Mesendoderm (in vitro differentiated cells): ENCODE results near the gene PVR.

ENCODE experiments used
- DNase-seq: peaks from one replicate; pipeline ENCODE4 v3.0.0; 2013
- H2AK5ac ChIP-seq: 2 replicates; pipeline ENCODE4 v1.6.1; 2013; ENCODE audit warnings: low read length, inconsistent platforms
- H2BK120ac ChIP-seq: 2 replicates; pipeline ENCODE4 v1.6.1; 2013; ENCODE audit warnings: low read depth, mild to moderate bottlenecking, low read length, moderate library complexity, mixed read lengths
- H2BK15ac ChIP-seq: replicated peaks from 2 replicates; pipeline ENCODE4 v1.6.1; 2013; ENCODE audit warnings: low read depth, mild to moderate bottlenecking, moderate library complexity
- H2BK5ac ChIP-seq: 2 replicates; pipeline ENCODE4 v1.6.1; 2013; ENCODE audit warnings: low read length, inconsistent platforms
- H3K18ac ChIP-seq: 2 replicates; pipeline ENCODE4 v1.6.1; 2013; ENCODE audit warnings: mild to moderate bottlenecking, low read length, mixed read lengths
- H3K23ac ChIP-seq: one replicate; pipeline ENCODE4 v1.6.1; 2013; ENCODE audit warnings: low read length
- H3K27ac ChIP-seq: 2 replicates; pipeline ENCODE4 v1.5.1; 2013; ENCODE audit warnings: low read depth, mild to moderate bottlenecking, inconsistent platforms, low read length, moderate library complexity
- H3K27me3 ChIP-seq: 2 replicates; pipeline ENCODE4 v1.6.1; 2013; ENCODE audit warnings: low read length, control low read depth, mild to moderate bottlenecking, inconsistent platforms; ENCODE audit not compliant: insufficient read depth, poor library complexity
- H3K36me3 ChIP-seq: 2 replicates; pipeline ENCODE4 v1.6.1; 2013; ENCODE audit warnings: low read length, inconsistent platforms; ENCODE audit not compliant: control insufficient read depth, insufficient read depth
- H3K4ac ChIP-seq: one replicate; pipeline ENCODE4 v1.6.1; 2013; ENCODE audit warnings: low read depth, mild to moderate bottlenecking, low read length, moderate library complexity
- H3K4me1 ChIP-seq: 2 replicates; pipeline ENCODE4 v1.6.1; 2013; ENCODE audit warnings: low read depth, low read length, inconsistent platforms; ENCODE audit not compliant: control insufficient read depth
- H3K4me2 ChIP-seq: 2 replicates; pipeline ENCODE4 v1.6.1; 2013; ENCODE audit warnings: low read length
- H3K4me3 ChIP-seq: 2 replicates; pipeline ENCODE4 v1.5.1; 2013; ENCODE audit warnings: mild to moderate bottlenecking, low read length
- H3K56ac ChIP-seq: one replicate; pipeline ENCODE4 v1.6.1; 2013; ENCODE audit warnings: low read length
- H3K79me1 ChIP-seq: 2 replicates; pipeline ENCODE4 v1.6.1; 2013; ENCODE audit warnings: low read length, inconsistent platforms
- H3K79me2 ChIP-seq: 2 replicates; pipeline ENCODE4 v1.6.1; 2013; ENCODE audit warnings: mild to moderate bottlenecking, low read length; ENCODE audit not compliant: control insufficient read depth, insufficient read depth
- H3K9ac ChIP-seq: 2 replicates; pipeline ENCODE4 v1.6.1; 2013; ENCODE audit warnings: low read length, inconsistent platforms
- H4K5ac ChIP-seq: one replicate; pipeline ENCODE4 v1.6.1; 2013; ENCODE audit warnings: low read length
- H4K8ac ChIP-seq: one replicate; pipeline ENCODE4 v1.6.1; 2013; ENCODE audit warnings: low read depth, mild to moderate bottlenecking, control low read depth, low read length, moderate library complexity
- whole genome bisulfite sequencing: extraction: QIAGEN DNeasy Blood & Tissue Kit; methylation state at CpG from one replicate; pipeline ENCODE4 v1.1.7; 2013; ENCODE audit warnings: low lambda C conversion rate, missing lambda C conversion rate; ENCODE audit not compliant: insufficient coverage; ENCODE audit errors: extremely low coverage; 5-methylcytosine and 5-hydroxymethylcytosine counted together

PVR gene

DNA sequence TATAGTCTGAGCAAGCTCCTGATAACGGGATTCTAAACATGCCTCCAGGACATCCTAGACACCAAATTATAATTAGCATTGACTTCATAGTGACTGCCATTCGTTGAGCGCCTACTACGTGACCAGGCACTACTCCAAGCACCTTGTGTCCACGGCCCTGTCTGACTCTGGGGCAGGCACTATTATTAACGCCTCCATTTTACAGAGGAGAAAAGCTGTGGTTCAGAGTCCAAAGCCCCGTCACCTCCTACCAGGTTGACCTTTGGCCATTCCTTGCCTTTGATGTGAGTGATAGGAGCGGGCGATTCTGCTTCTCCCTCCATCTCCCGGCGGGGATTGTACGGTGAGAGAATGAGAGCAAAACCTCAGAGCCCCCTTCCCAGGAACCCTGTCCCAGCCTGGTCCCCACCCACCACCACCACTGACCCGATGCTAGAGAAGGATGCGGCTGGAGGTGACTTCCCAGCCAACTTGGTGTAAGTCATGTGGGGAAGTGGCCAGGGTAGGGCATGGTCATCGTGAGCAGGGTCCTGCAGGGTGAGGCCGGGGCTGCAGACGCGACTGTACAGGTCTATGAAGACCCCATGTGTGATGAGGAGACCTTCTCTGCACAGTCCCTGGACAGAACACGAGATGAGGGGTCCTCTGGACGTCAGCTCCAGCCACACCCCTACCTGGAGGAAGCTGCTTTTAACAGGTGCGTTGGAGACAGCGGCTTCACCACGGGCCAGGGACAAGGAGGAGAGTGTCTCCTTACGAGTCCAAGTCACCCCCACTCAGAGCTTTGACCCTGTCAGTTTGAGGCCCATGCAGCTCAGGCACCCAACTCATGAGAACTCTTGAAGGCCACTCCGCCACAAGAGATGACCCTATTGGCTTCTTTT lies 30.2 kb upstream of the PVR start, which contains the start of gene IGSF23:
TSS of gene IGSF23 (plus strand) at position 269 of the 884 bp plus-strand sequence. CDS start at position 352, 83 bp downstream.
- Histone ChIP-seq H2BK120ac (no peak within 1 kb of the TSS), H3K27ac (no peak within 1 kb of the TSS), H3K79me1 (no peaks in the 10 kb centered on the region), H3K18ac (no peak within 1 kb of the TSS), H3K79me2 (no peaks in the 10 kb centered on the region), H3K27me3 (no peaks in the 10 kb centered on the region), H3K4me1 (no peaks in the 10 kb centered on the region), H4K8ac (no peak within 1 kb of the TSS), H3K4me2 (no peak within 1 kb of the TSS), H3K56ac (no peak within 1 kb of the TSS), H2BK15ac (no peak within 1 kb of the TSS), H3K9ac (no peak within 1 kb of the TSS), H2AK5ac (no peak within 1 kb of the TSS), H3K4ac (no peak within 1 kb of the TSS), H2BK5ac (no peak within 1 kb of the TSS), H3K4me3 (no peak within 1 kb of the TSS), H3K36me3 (no peaks in the 10 kb centered on the region), H3K23ac (no peak within 1 kb of the TSS), H4K5ac (no peak within 1 kb of the TSS)
- no CpG with 5 or more reads among the region's 25 CpGs for WGBS
- DNase-seq, result no peak

DNA sequence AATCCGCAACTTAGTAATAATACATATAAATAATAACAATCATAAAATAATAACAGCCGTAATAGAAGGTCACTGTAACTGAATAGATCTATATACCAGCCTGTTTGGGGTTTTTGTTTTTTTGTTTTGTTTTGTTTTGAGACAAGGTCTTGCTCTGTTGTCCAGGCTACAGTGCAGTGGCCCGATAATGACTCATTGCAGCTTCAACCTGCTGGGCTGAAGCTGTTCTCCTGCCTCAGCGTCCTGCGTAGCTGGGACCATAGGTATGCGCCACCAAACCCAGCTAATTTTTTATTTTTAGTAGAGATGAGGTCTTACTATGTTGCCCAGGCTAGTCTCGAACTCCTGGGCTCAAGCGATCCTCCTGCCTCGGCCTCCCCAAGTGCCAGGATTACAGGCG lies 29.4 kb upstream of the PVR start:
- Histone ChIP-seq H2BK5ac (no peak overlapping the region), H3K4me1 (no peaks in the 10 kb centered on the region), H2AK5ac (no peak overlapping the region), H3K4me3 (no peak overlapping the region), H4K5ac (no peak overlapping the region), H3K79me1 (no peaks in the 10 kb centered on the region), H3K4ac (no peak overlapping the region), H3K18ac (no peak overlapping the region), H3K27me3 (no peaks in the 10 kb centered on the region), H4K8ac (no peak overlapping the region), H3K23ac (no peak overlapping the region), H3K79me2 (no peaks in the 10 kb centered on the region), H2BK120ac (no peak overlapping the region), H3K36me3 (no peaks in the 10 kb centered on the region), H3K9ac (no peak overlapping the region), H3K56ac (no peak overlapping the region), H2BK15ac (no peak overlapping the region), H3K27ac (no peak overlapping the region), H3K4me2 (no peak overlapping the region)
- no CpG with 5 or more reads among the region's 10 CpGs for WGBS
- DNase-seq, result no peak

DNA sequence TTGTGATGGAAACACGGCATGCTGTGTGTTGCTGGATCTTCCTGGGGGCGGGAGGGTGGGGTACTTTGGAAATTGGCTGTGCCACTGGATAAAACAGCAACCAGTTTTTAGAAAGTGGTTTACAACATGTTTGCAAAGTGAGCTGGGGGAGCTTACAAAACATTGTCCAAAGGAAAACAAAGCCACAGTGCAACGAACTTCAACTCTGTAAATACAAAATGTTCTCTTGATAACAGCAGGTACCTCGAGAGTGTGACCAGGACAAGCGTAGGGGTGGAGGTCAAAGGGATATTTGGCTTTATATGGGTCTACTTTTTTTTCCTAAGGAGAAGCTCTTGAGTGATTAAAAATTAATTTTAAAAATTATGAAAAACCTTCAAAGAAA lies 27.9 kb upstream of the PVR start:
- Histone ChIP-seq H3K18ac (no peak overlapping the region), H3K56ac (no peak overlapping the region), H3K36me3 (no peaks in the 10 kb centered on the region), H3K27me3 (no peaks in the 10 kb centered on the region), H3K4me3 (no peak overlapping the region), H2BK5ac (no peak overlapping the region), H3K79me2 (no peaks in the 10 kb centered on the region), H2BK120ac (no peak overlapping the region), H4K8ac (no peak overlapping the region), H3K4me2 (no peak overlapping the region), H3K4ac (no peak overlapping the region), H3K23ac (no peak overlapping the region), H3K79me1 (no peaks in the 10 kb centered on the region), H4K5ac (no peak overlapping the region), H2AK5ac (no peak overlapping the region), H2BK15ac (no peak overlapping the region), H3K4me1 (no peaks in the 10 kb centered on the region), H3K27ac (no peak overlapping the region), H3K9ac (no peak overlapping the region)
- DNase-seq, result no peak
- no CpG with 5 or more reads among the region's 5 CpGs for WGBS

DNA sequence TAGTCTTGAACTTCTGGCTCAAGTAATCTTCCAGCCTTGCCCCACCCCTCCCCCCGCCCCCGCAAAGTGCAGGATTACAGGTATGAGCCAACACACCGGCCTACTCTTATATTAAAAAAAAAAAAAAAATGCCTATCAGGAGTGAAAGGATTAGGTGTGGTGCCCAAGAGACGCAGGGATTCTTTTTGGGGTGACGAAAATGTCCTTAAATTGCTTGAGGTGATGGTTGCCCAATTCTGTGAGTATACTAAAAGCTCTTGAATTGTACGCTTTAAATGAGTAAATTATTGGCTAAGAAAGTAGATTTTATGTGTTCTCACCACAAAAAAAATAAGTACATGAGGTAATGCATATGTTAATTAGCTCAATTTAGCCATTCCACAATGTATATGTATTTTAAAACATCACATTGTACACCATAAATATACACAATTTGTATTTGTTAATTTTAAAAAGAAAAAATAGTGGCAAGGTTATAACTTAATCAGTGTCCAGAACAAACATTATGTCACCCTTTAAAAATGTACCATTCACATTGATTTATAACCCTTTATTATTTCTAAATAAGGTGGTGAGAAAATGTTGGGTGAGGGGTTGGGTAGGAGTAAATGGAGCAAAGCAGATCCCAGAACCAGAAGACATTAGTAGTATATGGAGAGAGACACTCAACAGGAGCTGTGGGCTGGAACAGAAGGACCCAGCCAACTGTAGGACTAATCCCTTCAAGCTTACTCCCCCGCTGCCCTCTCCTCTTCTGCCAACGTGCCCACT lies 26.4 kb upstream of the PVR start:
- no peak overlapping the region for H3K9ac ChIP-seq
- H3K79me1 ChIP-seq, result no peaks in the 10 kb centered on the region
- WGBS, result no CpG with 5 or more reads among the region's 8 CpGs
- H2AK5ac ChIP-seq, result no peak overlapping the region
- DNase-seq, result no peak
- no peak overlapping the region for H3K23ac ChIP-seq
- no peak overlapping the region for H3K4ac ChIP-seq
- H2BK120ac ChIP-seq, result no peak overlapping the region
- H2BK5ac ChIP-seq, result no peak overlapping the region
- no peak overlapping the region for H3K56ac ChIP-seq
- H4K8ac ChIP-seq, result no peak overlapping the region
- H3K4me2 ChIP-seq, result no peak overlapping the region
- no peaks in the 10 kb centered on the region for H3K27me3 ChIP-seq
- no peaks in the 10 kb centered on the region for H3K36me3 ChIP-seq
- no peak overlapping the region for H3K27ac ChIP-seq
- no peak overlapping the region for H4K5ac ChIP-seq
- H3K4me3 ChIP-seq, result no peak overlapping the region
- no peaks in the 10 kb centered on the region for H3K4me1 ChIP-seq
- H3K18ac ChIP-seq, result no peak overlapping the region
- H3K79me2 ChIP-seq, result no peaks in the 10 kb centered on the region
- H2BK15ac ChIP-seq, result no peak overlapping the region

DNA sequence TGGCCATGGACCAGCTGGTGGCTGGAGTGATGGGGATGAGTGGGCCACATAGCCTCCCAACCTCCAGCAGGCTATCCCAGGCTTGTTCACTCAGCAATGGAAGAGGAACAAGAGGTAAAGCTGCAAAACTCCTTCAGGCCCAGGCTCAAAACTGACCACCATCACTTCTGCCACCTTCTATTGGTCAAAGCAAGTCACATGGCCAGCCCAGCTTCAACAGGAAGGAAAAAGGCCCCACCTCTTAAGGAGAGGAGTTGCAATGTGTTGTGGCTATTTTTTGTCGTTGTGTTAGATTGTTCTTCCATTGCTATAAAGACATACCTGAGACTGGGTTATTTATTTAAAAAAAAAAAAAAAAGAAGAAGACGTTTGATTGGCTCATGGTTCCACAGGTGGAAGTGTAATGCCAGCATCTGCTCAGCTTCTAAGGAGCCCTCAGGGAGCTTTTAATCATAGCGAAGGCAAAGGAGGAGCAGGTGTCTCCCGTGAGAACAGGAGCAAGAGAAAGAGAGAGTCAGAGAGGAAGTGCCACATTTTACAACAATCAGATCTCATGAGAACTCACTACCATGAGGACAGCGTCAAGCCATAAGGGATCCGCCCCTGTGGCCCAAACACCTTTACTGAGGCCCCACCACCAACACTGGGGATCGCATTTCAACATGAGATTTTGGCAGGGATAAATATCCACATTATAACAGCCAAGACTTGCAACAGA lies 24.9 kb upstream of the PVR start:
- H4K8ac ChIP-seq, result no peak overlapping the region
- no peak overlapping the region for H3K27ac ChIP-seq
- no peaks in the 10 kb centered on the region for H3K4me1 ChIP-seq
- no peaks in the 10 kb centered on the region for H3K79me2 ChIP-seq
- H3K36me3 ChIP-seq, result no peaks in the 10 kb centered on the region
- H3K79me1 ChIP-seq, result no peaks in the 10 kb centered on the region
- H3K27me3 ChIP-seq, result no peaks in the 10 kb centered on the region
- H4K5ac ChIP-seq, result no peak overlapping the region
- no peak overlapping the region for H2BK15ac ChIP-seq
- H2AK5ac ChIP-seq, result no peak overlapping the region
- no CpG with 5 or more reads among the region's 7 CpGs for WGBS
- no peak overlapping the region for H3K4ac ChIP-seq
- H2BK5ac ChIP-seq, result no peak overlapping the region
- H3K56ac ChIP-seq, result no peak overlapping the region
- H3K4me2 ChIP-seq, result no peak overlapping the region
- H3K4me3 ChIP-seq, result no peak overlapping the region
- H2BK120ac ChIP-seq, result no peak overlapping the region
- H3K23ac ChIP-seq, result no peak overlapping the region
- H3K18ac ChIP-seq, result no peak overlapping the region
- DNase-seq, result no peak
- H3K9ac ChIP-seq, result no peak overlapping the region
